ENCODE data around the gene WDR64.

DNA sequence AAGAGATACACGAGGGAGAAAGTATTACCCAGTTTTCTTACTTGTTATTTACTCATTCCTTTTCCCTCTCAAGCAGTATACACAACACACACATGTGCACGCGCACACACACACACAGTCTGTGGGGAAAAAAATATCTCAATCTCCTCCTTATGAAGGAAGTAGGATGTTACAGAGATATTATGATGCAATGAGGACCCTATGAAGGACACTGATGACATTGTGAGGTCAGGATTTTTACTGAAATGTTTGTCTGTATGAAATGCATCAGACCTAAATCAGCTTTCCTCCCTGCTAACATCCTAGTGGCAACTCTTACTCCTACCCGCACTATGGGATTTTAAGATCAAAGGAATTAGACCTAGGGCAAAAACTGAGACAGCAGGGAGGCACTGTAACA, at the start of gene WDR64:
- TF ChIP-seq, protein P1, sequence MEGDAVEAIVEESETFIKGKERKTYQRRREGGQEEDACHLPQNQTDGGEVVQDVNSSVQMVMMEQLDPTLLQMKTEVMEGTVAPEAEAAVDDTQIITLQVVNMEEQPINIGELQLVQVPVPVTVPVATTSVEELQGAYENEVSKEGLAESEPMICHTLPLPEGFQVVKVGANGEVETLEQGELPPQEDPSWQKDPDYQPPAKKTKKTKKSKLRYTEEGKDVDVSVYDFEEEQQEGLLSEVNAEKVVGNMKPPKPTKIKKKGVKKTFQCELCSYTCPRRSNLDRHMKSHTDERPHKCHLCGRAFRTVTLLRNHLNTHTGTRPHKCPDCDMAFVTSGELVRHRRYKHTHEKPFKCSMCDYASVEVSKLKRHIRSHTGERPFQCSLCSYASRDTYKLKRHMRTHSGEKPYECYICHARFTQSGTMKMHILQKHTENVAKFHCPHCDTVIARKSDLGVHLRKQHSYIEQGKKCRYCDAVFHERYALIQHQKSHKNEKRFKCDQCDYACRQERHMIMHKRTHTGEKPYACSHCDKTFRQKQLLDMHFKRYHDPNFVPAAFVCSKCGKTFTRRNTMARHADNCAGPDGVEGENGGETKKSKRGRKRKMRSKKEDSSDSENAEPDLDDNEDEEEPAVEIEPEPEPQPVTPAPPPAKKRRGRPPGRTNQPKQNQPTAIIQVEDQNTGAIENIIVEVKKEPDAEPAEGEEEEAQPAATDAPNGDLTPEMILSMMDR (IDR thresholded peaks at IDR 0.05): no peak
- TF ChIP-seq POLR2A (IDR thresholded peaks at IDR 0.05): no peak
